GM21526 (cell line): Measurements from ENCODE around the gene SEMA4G.
"Not testable (repeated sequence)": the region's sequence is repeated elsewhere in the genome, so short reads cannot be mapped to it uniquely, and the experiment has no call there.

Experiments used
- ATAC-seq: cut with Tn5 transposase; IDR thresholded peaks from one replicate; pipeline ENCODE4 v1.9.1; 2021; ENCODE audit warnings: moderate library complexity; ENCODE audit not compliant: unreplicated experiment, low FRiP score

SEMA4G gene

GRCh38 chr10:100970914-100971811 is 1.9 kb downstream of the SEMA4G start:
- ATAC-seq = no peak

DNA sequence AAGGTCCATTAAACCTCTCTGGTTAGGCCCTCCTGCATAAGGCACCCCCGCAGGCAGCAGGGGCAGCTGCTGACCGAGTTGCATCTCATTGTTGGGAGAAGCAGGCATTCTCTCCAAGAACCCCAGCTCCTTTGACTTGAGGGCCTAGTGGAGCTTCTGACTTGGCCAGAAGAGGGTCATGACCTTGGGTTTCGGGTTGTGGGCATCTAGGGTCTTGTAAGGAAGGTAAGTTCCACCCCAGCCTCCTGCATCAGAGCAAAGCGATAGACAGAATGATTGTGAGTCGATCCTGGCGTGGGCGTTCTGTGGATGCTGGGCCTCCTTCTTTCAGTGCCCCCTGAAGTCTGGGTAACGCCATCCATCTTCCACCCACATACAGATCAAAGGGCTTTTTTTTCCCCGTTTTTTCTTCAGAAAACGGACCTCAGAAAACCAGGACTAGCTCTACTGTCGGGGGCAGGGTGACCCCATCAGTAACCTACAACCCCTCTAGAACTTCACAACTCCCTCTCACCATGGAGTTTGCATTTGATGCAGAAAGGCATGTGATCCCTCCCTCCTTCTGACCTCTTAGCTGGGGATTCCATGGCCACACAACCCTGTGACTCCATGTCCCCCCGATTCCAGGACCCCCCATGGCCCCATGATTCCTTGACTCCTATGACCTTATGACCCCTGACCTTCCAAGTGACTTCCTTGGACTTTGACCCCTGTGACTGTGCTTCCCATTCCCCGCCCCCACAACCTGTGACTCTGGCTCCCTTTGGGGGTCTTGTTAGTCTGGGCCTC is 3.0 kb downstream of the SEMA4G start:
- ATAC-seq = no peak

- ATAC-seq = no peak
These were observed 3.7 kb downstream of the SEMA4G start for GRCh38 chr10:100972904-100973535.

DNA sequence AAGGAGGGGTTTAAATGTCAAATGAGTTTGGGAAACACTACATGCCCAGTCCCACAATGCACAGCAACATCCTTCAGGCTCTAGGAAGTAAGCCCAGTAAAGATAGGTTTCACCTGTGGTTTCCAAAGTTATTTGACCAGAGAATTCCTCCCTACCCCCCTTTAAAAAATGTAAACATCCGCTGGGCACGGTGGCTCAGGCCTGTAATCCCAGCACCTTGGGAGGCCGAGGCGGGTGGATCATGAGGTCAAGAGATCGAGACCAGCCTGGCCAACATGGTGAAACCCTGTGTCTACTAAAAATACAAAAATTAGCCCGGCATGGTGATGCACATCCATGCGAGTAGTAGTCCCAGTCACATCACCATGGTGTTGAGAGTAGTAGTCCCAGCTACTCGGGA is 6.1 kb downstream of the SEMA4G start:
- ATAC-seq = not testable (repeated sequence)

- no peak for ATAC-seq
These were observed 7.6 kb downstream of the SEMA4G start for GRCh38 chr10:100976906-100977305.

DNA sequence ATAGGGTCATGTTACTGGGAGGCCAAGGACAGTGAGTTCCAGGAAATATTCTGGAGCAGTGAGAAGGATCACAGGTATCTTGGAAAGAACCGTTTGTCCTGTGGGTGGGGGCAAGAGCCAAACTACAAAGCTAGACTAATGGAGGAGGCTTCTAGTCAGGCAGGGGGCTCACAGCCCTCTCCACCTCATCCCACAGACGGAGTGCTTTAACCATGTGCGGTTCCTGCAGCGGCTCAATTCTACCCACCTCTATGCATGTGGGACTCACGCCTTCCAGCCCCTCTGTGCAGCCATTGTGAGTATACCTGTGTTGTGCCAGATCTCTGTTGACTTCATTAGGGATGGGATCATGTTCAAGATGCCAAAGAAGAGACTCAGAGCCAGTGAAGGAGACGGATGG is 8.1 kb downstream of the SEMA4G start:
- no peak for ATAC-seq

- no peak for ATAC-seq
These were observed 9.0 kb downstream of the SEMA4G start for GRCh38 chr10:100978121-100978900.

DNA sequence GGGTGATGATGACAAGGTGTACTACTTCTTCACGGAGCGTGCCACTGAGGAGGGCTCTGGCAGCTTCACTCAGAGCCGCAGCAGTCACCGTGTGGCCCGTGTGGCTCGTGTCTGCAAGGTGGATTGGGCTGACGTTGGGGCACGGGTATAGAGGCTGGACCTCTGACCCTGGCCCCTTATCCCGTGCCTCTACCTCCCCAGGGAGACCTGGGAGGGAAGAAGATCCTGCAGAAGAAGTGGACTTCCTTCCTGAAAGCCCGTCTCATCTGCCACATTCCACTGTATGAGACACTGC is 9.5 kb downstream of the SEMA4G start:
- ATAC-seq = no peak

- no peak for ATAC-seq
These were observed 10.5 kb downstream of the SEMA4G start for GRCh38 chr10:100979791-100980272.

DNA sequence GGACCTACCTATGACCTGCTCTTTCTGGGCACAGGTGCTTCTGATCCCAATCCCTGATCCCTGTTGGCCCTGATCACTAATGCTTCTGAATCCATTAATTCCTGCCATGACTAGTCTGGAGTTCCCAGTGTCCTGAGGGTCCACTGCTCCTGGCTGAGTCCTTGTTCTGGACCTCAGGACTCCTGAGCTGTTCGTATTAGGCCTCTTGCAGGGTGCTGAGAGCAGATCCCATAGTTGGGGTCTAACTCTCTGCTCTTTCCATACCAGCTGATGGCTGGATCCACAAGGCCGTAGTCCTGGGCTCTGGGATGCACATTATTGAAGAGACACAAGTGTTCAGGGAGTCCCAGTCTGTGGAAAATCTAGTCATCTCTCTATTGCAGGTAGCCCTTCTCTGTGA is 11.0 kb downstream of the SEMA4G start:
- ATAC-seq = no peak

- ATAC-seq = no peak
These were observed 11.4 kb downstream of the SEMA4G start for GRCh38 chr10:100980711-100981110.

DNA sequence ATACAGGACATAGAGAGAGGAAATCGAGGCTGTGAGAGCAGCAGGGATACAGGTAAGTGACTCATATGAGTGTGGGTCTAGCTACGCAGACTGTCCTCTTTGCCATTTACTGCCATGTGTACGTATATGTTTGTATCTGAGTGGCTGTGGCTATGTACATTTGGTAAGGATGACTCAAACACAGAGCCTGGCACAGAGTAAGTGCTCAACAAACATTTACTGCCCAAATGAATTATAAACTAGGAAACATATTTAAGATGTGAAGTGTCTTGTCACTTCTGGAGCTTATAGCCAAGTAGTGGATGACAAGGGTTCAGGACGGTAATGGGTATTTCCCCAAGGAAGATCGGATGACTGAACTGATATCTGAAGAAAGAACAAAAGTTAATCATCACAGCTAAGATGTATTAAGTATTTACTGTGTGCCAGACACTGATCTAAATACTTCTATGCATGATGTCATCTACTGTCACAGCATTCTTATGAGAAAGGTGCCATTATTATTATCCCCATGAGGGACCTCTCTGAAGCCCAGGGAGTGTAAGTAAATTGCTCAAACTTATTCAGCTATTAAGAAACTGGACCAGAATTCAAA is 12.0 kb downstream of the SEMA4G start:
- ATAC-seq = no peak

DNA sequence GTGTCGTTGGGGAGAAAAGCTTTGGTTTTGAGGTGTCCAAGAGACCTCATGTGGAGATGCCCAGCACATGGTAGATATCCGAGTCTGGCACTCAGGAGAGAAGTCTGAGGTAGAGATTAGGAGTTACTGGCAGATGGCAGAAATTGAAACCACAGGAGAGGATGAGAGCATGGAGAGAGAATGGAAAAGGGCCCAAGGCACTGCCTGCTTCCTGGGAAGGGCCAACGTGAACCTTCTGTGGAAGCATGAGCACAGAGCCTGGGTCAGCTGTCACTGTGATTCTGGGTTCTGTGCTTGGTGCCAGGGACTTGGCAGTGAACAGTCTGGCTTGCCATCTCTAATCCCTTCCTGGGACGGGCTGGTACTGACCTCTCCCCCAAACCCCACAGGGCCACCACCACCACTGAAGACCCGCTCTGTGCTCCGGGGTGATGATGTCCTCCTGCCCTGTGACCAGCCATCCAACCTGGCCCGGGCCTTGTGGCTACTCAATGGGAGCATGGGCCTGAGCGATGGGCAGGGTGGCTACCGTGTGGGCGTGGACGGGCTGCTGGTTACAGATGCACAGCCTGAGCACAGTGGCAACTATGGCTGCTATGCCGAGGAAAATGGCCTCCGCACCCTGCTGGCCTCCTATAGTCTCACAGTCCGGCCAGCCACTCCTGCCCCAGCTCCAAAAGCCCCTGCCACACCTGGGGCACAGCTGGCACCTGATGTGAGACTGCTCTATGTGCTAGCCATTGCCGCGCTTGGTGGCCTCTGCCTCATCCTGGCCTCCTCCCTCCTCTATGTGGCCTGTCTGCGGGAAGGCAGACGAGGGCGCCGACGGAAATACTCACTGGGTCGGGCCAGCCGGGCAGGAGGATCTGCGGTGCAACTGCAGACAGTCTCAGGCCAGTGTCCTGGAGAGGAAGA is 13.9 kb downstream of the SEMA4G start:
- no peak for ATAC-seq

- ATAC-seq = no peak
These were observed 14.8 kb downstream of the SEMA4G start for GRCh38 chr10:100983868-100984671.

DNA sequence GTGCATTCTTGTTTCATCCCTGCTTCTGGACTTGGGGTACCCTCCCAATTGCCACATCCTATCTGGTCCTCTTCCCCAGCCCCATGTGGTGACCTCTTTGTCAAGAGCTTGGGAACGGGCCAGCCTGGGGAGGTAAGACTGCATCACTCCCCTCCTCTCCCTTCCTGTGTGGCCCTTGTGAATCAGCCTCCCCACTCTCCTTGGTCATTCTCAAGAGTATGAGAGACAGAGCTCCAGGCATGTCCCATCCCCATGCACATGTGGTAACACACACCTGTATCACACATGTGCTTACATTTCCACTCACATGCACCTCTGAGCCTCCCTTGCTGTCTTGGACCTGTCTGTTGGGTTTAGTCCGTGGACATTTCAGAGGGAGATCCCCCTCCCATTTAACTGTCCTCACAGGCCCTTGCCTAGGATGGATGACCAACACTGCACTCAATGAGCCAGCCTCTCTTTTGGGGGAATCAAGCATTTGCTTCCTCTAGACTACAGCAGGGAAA is 15.4 kb downstream of the SEMA4G start:
- ATAC-seq = no peak

DNA sequence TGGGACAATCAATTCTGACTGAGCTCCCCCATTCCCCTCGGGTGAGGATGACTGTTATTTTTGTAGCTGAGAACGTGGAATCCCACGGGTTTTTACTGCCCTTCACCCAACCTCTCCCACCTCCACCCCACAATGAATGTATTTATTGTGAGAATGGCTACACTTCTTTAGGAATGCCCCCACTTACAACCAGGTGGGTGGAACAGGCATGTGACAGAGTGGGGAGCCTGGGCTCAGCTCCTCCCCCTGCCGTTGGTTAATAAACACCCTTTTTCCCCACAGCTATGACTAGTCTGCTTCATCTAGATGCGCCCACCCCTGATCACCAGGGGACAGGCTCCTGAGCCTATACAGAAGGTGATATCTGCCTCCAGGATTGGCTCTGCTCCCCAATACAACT is 16.0 kb downstream of the SEMA4G start:
- ATAC-seq = no peak

GRCh38 chr10:100986623-100986951 is 17.3 kb downstream of the SEMA4G start:
- no peak for ATAC-seq

DNA sequence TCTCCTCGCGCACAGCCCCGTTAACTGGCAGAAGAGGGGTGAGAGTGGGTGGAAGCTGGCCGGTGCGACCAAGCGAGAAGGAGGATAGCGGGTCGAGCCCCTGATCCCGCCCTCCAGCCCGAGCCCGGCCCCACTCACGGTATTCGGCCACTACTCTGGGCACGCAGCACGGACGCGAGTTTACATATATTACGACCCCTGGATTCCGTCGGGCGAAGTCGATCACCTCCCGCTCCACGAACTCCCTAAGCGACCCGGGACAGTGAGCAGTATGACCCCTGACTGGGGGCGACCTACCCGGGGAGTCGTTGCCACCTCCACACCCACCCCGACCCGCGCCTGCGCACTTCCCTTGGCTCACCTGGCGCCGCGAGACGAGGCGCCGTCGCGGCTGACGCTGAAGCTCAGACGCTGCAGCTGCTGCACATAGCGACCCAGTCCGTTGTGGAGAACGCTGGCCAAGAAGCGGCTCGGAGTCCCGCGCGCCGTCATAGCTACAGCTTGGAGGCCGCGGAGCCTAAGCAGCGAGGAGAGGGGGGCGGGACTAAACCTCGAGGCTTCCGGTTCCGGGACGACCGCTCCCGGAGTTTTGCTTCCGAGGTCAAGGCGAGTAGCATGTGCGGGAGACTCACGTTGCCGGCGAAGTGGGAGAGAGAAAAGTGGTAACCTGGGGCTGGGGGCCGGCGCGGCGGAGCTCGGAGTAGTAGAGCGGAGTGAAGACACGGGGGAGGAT is 17.8 kb downstream of the SEMA4G start, which contains the start of the genes MRPL43 and TWNK:
Gene MRPL43 (minus strand): TSS at position 546 of the 733 bp plus-strand sequence. CDS start 54 bp downstream, at position 492.
Gene TWNK (plus strand): TSS at position 592 of the 733 bp plus-strand sequence. CDS start 668 bp downstream, outside the sequence.
- peak; percentile 71 for ATAC-seq
